GM19043 (cell line): Measurements from ENCODE around the gene SPDL1.
A peak's percentile ranks its signal among the peaks of the same experiment; 100 is the strongest.

Source experiments
- ATAC-seq: cut with Tn5 transposase; IDR thresholded peaks from one replicate; pipeline ENCODE4 v1.9.1; 2021; ENCODE audit warnings: low read depth; ENCODE audit not compliant: unreplicated experiment

SPDL1 gene

GRCh38 chr5:169628892-169629291 lies 45.3 kb downstream of the SPDL1 start:
- no peak for ATAC-seq

DNA sequence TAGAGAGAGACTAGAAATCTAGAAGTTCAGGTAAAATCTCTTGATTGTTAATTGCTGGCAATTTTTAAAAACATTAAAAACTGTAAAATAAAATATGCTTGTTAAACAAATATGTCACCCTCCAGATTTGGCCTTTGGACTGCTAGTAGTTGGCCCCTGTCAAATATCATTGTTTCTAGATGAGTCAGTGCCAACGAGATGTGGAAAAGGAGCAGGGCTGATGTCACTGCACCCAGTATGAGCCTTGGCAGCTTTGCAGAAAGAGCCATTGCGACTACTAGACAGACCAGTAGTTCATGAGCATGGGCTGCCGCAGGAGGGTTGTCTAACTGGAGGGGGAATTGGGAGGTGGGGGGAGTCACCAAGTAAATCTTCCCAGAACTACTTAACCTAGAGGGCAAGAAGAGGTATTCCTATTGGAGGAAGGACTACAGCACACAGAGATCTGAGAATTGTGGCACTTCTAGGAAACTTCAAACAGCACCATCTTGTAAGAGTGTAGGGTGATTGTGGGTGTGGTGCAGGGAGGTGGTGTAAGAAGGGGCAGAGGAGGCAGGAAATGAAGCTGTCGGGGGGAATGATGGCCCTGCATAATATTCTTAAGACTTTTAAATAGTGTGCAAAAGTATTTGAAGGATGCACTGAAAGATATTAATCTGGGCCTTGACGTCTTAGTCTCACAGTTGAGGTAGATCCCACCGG lies 46.4 kb downstream of the SPDL1 start:
- no peak for ATAC-seq

GRCh38 chr5:169631360-169631759 lies 47.8 kb downstream of the SPDL1 start:
- no peak for ATAC-seq

DNA sequence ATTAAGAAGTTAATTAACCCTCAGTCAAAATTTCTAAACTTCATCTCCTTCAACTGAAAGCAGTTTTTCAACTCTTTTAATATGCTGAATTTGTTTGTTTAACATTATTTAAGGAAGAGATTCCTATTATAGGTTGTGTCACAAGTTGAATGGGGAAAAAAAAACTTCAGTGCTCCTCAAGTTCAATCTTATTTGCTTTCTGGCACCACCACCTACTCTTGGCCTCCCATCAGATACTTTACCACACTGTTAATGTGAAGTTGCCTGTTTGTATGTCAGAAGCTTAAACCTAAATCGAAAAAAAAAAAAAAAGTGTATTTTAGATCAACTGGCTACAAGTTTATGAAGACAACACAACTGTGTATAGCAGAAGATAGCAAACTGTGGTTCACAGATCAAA lies 49.4 kb downstream of the SPDL1 start:
- ATAC-seq: no peak

- ATAC-seq: no peak
These were observed 51.0 kb downstream of the SPDL1 start for GRCh38 chr5:169634606-169635005.

DNA sequence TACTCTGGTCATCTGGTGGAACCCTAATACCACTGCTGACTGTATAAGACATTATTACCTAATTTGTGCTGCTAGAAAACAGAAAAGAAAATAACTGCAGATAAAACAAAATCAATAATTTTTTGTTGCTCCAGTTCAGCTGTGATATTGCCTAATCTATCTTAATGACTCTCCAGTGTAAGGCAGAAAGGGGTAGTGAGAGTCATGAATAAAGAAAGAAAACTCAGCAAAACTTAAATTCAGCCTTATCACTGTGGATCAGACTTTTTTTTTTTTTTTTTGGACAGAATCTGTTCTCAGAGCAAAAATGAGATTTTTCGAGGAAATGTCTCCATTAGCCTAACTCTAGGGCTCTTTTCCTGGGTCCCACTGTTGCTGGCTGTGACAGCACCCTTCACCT lies 52.4 kb downstream of the SPDL1 start:
- ATAC-seq: no peak

- no peak for ATAC-seq
These were observed 53.0 kb downstream of the SPDL1 start for GRCh38 chr5:169636477-169637084.

DNA sequence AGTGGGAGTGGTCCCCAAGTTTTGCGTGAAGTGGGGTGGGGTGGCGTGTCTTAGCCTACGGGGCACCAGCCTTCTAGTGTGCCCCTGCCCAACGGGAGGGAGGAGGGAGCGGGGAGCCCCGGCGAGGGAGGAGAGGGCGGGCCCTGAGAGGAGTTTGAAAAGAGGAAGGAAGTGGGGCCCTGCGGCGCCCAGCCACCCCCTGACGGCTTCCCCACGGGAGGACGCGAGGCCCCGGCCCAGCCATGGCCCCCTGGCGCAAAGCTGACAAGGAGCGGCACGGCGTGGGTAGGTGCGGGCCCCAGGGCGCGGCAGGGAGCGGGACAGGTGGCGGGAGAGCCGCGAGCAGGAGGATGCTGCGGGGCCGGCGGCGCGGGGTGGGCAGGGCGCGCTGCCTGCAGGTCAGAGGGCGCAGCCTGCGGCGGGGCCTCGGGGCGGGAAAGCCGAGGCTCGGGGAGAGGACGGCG lies 53.5 kb downstream of the SPDL1 start, which contains the start of gene DOCK2:
Gene DOCK2 (plus strand): TSS at position 191 of the 464 bp plus-strand sequence. CDS start 52 bp downstream, at position 243.
- ATAC-seq: peak; percentile 82

DNA sequence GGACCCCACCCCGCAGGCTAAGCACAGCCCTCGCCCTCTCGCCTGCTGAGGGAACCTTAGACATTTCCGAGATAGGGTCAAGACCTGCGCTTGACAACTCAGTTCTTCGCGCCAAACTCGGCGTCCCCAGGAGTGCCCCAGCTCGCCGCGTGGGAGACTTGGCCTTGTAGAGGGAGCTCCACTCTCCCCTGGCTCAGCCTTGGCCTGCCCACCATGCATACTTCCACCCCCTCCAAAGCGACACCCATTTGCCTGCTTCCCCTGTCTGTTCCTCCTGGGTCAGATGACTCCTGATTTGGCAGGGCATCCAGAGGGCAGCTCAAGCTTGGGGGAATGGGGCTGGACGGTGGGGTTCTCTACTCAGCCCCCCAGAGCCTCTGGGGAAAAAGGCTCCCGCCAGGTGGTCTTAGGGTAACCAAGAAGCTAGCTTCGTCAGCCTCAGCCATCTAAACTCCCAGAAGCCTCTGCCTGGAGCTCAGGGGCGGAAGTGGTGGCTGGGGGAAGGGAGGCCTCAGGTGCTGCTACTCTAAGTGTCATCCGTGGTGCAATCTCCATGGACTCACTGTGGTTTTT lies 54.1 kb downstream of the SPDL1 start:
- ATAC-seq: peak; percentile 67

GRCh38 chr5:169641253-169641652 lies 57.7 kb downstream of the SPDL1 start:
- no peak for ATAC-seq

DNA sequence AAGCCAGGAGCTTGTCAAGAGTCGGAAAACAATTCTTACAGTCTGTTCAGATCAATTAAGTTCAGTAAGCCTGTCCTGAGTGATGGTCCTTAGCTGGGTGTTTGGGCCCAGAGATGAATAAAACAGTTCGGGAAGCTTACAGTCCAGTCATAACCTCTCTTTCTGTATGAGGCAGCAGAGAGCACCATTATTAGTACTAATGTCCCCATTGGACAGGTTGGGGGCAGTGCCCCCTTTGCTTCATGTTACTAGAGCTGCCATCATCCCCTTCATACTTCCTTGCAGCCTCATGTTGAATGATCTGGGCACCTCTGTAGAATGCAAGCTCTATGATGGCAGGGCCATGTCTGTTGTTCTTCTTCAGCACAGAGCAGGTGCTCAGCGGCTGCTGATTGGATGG lies 63.3 kb downstream of the SPDL1 start:
- ATAC-seq: no peak

DNA sequence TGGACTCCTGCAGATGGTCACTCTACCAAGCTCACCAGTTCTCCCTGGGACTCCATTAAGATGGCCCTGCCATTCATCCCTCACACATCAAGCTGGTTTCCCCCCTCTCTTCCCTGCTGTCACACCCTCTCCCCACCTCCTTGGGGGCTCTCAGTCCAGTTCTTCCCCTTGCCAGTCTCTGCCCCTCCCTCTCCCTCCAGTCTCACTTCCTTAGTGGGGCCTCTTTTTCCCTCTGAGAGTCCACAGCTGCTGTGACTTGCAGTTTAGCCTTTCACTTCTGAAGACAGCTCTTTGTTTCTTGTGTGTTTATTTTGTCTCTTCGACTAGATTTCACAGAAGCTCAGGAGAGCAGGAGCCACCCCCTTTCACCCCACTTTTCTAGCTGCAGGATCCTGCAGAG lies 64.0 kb downstream of the SPDL1 start:
- peak; percentile 50 for ATAC-seq

DNA sequence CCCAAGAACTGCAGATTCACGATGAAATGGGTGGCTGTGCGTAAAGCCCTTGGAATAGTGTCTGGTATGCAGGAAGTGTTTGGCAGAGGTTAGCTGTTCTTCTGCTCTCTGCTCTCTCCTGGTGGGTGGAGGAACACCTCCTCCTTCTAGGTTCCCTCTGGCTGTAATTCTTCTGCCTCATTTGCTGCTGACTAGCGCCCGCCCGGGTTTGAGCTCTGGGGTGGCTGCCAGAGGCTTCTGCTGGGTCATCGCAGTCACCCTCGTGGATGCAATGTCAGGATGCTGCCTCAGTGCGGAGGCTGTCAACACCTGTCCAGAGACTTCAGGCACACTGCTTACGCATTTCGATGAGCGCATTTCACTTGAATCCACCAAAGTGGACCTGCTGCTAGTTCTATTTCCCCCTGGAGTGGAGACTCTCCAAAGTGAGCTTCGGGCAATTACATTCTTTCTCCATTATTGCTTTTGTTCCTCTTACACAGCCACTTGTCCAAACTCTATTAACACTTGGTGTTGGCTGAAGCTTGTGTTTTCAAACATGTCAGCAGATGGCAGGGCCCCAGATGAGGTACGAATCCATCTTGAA lies 65.2 kb downstream of the SPDL1 start:
- no peak for ATAC-seq

GRCh38 chr5:169649486-169649885 lies 65.9 kb downstream of the SPDL1 start:
- no peak for ATAC-seq

- peak; percentile 39 for ATAC-seq
These were observed 67.2 kb downstream of the SPDL1 start for GRCh38 chr5:169650701-169651331.

- no peak for ATAC-seq
These were observed 68.0 kb downstream of the SPDL1 start for GRCh38 chr5:169651526-169651925.

- ATAC-seq: no peak
These were observed 68.5 kb downstream of the SPDL1 start for GRCh38 chr5:169652057-169652456.

DNA sequence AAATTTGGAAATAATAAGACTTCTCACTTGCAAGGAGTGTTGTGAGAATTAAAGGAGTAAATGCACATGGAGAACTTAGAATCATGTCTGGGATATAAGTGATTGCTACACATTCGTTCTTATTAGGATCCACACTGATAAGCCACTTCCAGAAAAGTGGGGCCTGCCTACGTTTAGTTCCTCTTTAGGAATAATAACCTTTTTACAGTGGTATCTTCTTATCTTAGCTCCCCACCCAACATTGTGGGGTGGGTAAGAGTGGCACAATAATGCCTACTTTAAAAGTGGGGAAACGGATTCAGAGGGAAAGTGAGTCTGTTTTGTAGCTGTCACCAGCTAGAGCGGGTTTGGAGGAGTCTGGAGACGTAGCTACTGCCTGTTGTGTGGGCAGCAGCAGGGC lies 69.5 kb downstream of the SPDL1 start:
- ATAC-seq: no peak
